Measurements from ENCODE around the gene C12orf60. TPM values are rescaled to one million over a fixed set of nuclear protein-coding genes. Genes with fewer than 3 reads are reported as not detected.

The C12orf60 gene
- total and polyA plus RNA-seq, 9 donors: 0.50 to 1.9 (median 0.82) TPM

DNA sequence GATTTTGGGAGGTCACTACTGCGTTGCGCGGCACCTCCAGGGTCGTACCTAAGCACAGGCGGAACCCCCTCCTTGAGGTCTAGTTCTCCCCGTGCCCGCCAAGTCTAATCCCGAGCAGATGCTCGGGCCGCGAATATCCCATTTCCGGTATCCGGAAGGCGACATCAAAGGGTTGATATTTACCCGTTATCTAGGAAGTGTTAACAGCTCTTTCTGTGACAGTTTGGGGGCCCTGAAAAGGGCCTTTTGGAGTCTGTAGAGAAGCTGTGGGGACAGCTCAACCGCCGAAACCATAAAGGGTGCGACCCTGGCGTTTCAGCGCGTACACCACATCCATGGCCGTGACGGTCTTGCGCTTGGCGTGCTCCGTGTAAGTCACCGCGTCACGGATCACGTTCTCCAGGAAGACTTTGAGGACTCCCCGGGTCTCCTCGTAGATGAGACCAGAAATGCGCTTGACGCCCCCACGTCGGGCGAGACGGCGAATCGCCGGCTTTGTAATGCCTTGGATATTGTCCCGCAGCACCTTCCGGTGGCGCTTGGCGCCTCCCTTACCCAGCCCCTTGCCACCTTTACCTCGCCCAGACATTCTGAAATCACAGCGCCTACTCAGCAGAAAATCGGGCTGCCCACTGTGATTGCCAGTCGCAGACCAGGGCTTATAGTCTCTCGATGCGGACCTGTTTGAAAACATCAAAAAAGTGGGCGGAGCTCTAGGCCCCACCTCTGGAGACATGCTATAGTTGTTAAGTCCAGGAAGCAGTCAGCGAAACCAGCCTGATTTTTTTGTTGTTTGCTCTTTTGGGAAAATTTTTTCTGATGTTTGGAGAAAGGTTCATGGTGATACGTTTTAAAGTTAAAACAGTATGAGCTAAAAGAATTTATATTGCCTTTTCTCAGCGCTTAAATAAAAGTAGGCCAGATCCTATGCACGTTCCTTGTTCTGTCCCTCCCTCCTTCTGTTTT is 32.7 kb upstream of the C12orf60 start:
- peak overlapping the region; percentile 74 to 91 for H3K27ac ChIP-seq
- no peaks in the 10 kb centered on the region for H3K27me3 ChIP-seq
- no peak for TF ChIP-seq EP300 (IDR thresholded peaks at IDR 0.05)
- TF ChIP-seq POLR2A (IDR thresholded peaks at IDR 0.05): peak; percentile 97
- H3K9me3 ChIP-seq: no peaks in the 10 kb centered on the region
- intact Hi-C loops (cut with DNase I): loop anchor here in 3 of 4 donors (10.0 kb wide), 4 partner anchors 114 to 1776 kb away; partner anchors contain the start of gene MGP (in 1 of the 3)
- peak overlapping the region; percentile 81 for H3K4me3 ChIP-seq
- WGBS, 3 donors: 0 to 1% (median 1%) methylated on average over 55 to 56 of the region's 56 CpGs
- DNase-seq: peak; percentile 93 to 98 (median 95)
- no peaks in the 10 kb centered on the region for H3K36me3 ChIP-seq
- H3K4me1 ChIP-seq (ENCODE audit: insufficient read depth): no peaks in the 10 kb centered on the region

DNA sequence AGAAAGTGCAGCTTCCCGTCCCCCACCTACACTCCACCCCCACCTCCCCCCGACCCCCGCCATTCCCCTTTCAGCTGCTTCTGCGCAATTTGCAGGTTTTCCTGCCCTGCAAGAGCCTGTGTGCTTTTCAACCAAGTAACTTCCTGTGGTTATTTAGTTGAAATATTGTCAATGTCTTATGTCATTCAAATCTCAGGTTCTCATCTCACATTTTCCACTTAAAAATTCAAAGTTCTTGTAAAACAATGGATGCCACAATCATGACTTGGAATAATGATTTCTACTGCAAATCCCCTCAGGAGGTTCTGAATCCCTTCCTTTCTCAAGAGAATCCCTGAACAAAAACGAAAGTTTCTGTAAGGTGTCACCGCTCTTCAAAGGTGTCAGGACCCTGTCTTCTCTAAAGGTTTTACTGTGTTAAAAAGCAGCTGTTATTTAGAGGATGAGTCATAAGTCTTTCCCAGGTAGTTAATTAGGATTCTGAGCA is 31.8 kb upstream of the C12orf60 start:
- Histone ChIP-seq H3K27ac (peak overlapping the region in 1 of 2 donors; percentile 91), H3K4me1 (ENCODE audit: insufficient read depth) (peaks cover under 1% of the 10 kb centered on the region), H3K36me3 (no peaks in the 10 kb centered on the region), H3K27me3 (no peaks in the 10 kb centered on the region), H3K4me3 (peak overlapping the region; percentile 81), H3K9me3 (no peaks in the 10 kb centered on the region)
- WGBS, 3 donors: 20 to 25% (median 25%) methylated on average over 6 of the region's 6 CpGs
- DNase-seq: no peak
- intact Hi-C loops (cut with DNase I): loop anchor here in 3 of 4 donors (10.0 kb wide), 4 partner anchors 113 to 1777 kb away; partner anchors contain the start of gene MGP (in 1 of the 3)
- TF ChIP-seq, protein P1, sequence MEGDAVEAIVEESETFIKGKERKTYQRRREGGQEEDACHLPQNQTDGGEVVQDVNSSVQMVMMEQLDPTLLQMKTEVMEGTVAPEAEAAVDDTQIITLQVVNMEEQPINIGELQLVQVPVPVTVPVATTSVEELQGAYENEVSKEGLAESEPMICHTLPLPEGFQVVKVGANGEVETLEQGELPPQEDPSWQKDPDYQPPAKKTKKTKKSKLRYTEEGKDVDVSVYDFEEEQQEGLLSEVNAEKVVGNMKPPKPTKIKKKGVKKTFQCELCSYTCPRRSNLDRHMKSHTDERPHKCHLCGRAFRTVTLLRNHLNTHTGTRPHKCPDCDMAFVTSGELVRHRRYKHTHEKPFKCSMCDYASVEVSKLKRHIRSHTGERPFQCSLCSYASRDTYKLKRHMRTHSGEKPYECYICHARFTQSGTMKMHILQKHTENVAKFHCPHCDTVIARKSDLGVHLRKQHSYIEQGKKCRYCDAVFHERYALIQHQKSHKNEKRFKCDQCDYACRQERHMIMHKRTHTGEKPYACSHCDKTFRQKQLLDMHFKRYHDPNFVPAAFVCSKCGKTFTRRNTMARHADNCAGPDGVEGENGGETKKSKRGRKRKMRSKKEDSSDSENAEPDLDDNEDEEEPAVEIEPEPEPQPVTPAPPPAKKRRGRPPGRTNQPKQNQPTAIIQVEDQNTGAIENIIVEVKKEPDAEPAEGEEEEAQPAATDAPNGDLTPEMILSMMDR (IDR thresholded peaks at IDR 0.05): no peak
- TF ChIP-seq POLR2A (IDR thresholded peaks at IDR 0.05) (no peak), EP300 (IDR thresholded peaks at IDR 0.05) (no peak)

DNA sequence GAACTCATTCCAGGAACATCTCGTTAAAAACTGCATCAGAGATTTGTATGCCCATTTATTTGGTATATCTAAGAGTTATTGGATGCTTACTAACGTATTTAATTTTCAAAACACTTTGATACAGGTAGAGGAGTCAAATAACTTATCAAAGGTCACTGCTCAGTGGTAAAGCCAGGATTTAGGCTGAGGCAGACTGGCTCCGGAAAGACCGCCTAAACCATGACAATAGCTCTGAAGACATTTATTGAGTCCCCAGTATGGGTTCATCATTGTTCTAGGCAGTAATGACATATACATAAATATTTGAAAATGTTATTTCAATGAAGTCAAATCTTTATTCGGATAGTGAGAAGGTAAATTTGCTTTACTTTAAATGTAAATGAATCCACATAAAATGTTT is 30.5 kb upstream of the C12orf60 start:
- intact Hi-C loops (cut with DNase I): loop anchor here in 3 of 4 donors (10.0 kb wide), 4 partner anchors 112 to 1778 kb away; partner anchors contain the start of gene MGP (in 1 of the 3)
- no peaks in the 10 kb centered on the region for H3K27me3 ChIP-seq
- 91 to 94% (median 92%) methylated on average over 5 of the region's 5 CpGs for WGBS, 3 donors
- no peak for TF ChIP-seq POLR2A (IDR thresholded peaks at IDR 0.05)
- TF ChIP-seq EP300 (IDR thresholded peaks at IDR 0.05): no peak
- TF ChIP-seq, protein P1 (IDR thresholded peaks at IDR 0.05): no peak
- no peaks in the 10 kb centered on the region for H3K9me3 ChIP-seq
- H3K4me3 ChIP-seq: no peak overlapping the region
- H3K27ac ChIP-seq: no peak overlapping the region
- H3K4me1 ChIP-seq (ENCODE audit: insufficient read depth): peaks cover 2% of the 10 kb centered on the region
- H3K36me3 ChIP-seq: no peaks in the 10 kb centered on the region
- DNase-seq: no peak

DNA sequence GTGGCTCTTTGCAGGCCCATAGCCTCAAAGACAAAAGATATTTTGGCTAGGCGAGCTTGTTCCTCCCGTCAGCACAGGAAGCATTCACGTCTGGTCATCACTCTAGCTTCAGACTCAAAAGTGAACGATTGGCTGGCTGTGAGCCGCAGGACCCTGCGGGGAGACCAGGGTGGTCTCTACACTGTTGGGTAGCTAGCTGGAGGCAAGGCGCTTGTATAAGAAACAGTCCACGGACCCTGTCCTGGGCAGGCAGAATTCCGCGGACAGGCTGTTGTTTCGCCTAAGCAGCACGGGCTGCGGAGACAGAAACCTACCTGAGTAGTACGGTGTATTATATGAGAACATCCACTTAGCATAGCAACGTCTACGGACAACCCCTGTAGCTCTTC is 29.8 kb upstream of the C12orf60 start:
- DNase-seq: peak in 2 of 5 donors; percentile 56 to 60
- Histone ChIP-seq H3K27me3 (no peaks in the 10 kb centered on the region), H3K27ac (peak overlapping the region in 1 of 2 donors; percentile 84), H3K4me3 (peak overlapping the region; percentile 51), H3K4me1 (ENCODE audit: insufficient read depth) (peaks cover 2% of the 10 kb centered on the region), H3K9me3 (no peaks in the 10 kb centered on the region), H3K36me3 (no peaks in the 10 kb centered on the region)
- 13 to 15% (median 13%) methylated on average over 16 of the region's 16 CpGs for WGBS, 3 donors
- intact Hi-C loops (cut with DNase I): loop anchor here in 3 of 4 donors (10.0 kb wide), 4 partner anchors 111 to 1779 kb away; partner anchors contain the start of gene MGP (in 1 of the 3)
- TF ChIP-seq EP300 (IDR thresholded peaks at IDR 0.05) (no peak), POLR2A (IDR thresholded peaks at IDR 0.05) (no peak)
- TF ChIP-seq, protein P1 (IDR thresholded peaks at IDR 0.05): no peak
